A673 (cell line): ENCODE results near the gene HOXA5.

ENCODE experiments used
- CTCF ChIP-seq: fragments of 300-800, 200-600 bp; sonication (generic); conservative IDR thresholded peaks from 2 replicates; pipeline ENCODE4 v1.5.1; 2017; ENCODE audit warnings: low read depth, mild to moderate bottlenecking, antibody characterized with exemption, low read length, moderate library complexity, mixed read lengths
- EZH2 ChIP-seq: fragments of 200-600 bp; sonication (generic); IDR thresholded peaks from 2 replicates; pipeline ENCODE4 v1.6.1; 2017; ENCODE audit warnings: borderline replicate concordance, low read depth, mild to moderate bottlenecking, mixed read lengths, antibody characterized with exemption, low read length; ENCODE audit not compliant: poor library complexity, severe bottlenecking

DNA sequence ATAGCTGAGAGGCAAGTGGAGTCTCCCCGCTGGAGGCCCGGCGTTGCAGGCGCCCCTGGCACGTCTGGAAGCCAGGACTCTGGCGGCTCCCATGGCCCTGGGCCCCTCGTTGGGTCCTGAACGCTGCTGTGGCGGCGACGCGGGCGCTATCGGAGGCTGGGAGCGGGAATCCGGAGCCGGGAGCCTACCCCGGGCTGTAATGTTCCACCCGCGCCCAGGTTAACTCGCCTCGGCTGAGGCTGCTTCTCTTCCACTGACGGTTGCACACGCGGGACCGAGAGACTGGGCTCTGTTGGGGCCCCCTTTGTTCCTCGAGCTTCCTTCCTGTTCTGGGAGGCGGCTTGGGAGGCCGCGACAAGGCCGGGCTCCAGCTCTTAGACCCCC, 1.3 kb upstream of the HOXA5 start:
- TF ChIP-seq CTCF (no peak), EZH2 (no peak)
